Measurements from ENCODE around the gene YAF2.
A peak's percentile ranks its signal among the peaks of the same experiment; 100 is the strongest.
"Not testable (repeated sequence)": the region's sequence is repeated elsewhere in the genome, so short reads cannot be mapped to it uniquely, and the experiment has no call there.

Gene YAF2

GRCh38 chr12:42252645-42253044 lies 14.6 kb upstream of the YAF2 start:
- not testable (repeated sequence) for DNase-seq

DNA sequence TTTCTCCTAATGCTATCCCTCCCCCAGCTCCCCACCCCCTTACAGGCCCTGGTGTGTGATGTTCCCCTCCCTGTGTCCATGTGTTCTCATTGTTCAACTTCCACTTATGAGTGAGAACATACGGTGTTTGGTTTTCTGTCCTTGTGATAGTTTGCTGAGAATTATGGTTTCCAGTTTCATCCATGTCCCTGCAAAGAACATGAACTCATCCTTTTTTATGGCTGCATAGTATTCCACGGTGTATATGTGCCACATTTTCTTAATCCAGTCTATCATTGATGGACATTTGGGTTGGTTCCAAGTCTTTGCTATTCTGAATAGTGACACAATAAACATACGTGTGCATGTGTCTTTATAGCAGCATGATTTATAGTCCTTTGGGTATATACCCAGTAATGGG lies 11.0 kb upstream of the YAF2 start:
- DNase-seq, result not testable (repeated sequence)

DNA sequence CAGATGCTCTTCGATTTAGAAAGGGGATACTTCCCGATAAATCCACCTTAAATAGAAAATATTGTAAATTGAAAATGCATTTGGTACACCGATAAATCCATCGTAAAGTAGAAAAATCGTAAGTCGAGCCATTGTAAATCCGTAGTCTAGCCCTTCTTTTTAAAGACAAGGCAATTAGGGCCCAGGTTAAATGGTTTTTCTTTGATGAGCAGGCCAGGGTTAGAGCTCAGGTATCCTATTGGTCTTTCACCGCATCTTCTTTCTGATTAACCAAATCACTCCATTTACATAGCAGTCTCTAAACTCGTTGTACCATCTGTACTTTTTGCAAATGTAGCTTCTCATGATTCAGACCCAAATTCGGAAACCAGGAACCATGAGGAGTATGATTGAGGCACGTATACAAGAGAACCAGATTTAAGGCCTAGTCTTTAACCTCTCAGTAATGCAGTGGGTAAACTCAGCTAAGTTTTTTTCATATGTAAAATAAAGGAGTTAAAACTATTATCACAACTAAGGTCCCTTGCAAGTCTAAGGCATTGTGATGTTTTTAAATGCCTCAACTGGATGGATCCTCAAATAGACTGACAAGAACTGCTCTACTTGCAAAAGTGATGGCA lies 2.2 kb upstream of the YAF2 start:
- DNase-seq, result no peak

- DNase-seq, result no peak
Measured at GRCh38 chr12:42237853-42238239, 202 bp downstream of the YAF2 start.

GRCh38 chr12:42237052-42237852 lies 796 bp downstream of the YAF2 start:
- DNase-seq, result peak; percentile 64 to 91 (median 86)

DNA sequence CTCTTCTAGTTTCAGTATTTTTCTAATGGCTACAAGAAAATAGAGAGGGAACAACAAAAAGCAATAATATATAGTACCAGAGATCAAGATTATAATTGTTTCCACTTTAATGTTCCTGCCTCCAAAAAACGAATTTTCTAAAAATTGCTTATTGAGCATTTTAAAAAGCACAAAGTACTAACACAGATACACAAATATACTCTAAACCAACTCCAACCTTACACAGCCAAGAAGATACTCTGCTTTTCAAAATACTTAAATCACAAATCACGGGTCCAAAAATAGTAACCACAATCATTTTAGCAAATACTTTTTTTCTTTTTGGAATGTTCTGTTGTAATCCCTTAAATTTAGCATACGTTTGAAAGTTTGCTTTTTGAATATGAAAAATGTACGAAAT lies 2.0 kb downstream of the YAF2 start:
- DNase-seq, result no peak

DNA sequence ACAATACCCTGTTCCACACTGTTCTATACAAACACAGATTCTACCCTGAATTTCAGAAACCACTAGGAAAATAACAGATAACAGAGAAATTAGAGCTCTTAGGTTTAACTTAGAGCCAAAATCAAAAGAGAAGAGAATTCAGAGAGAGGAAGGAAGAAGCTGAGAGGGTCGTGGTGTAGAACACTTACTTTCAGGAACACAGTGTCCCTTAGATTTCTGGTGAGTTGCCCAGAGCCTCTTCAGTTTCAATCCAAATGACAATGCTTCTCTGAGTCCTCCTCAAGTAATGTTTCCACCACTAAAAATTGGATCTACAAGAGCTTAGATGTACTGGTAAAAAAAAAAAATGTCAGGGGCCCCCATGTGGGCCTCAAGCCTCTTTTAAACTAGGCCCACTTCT lies 2.6 kb downstream of the YAF2 start:
- no peak for DNase-seq

DNA sequence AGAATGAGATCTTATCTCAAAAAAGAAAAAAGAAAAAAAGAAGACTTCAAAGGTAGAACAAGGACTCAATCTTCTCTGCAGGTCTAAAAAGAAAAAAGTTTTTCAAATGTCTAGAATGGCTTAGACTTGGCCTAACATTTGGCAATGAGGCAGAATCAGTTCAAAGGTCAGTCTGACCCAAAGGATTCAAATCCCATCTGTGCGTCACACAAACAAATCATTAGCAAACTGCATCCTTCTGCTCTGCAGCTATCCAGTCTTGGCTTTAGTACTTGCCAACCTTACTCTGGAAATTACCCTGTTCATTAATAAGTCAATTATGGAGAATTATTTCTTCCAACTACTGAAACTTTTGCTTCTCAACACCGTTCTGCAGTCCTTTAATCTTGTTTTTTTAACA lies 3.1 kb downstream of the YAF2 start:
- DNase-seq, result no peak

DNA sequence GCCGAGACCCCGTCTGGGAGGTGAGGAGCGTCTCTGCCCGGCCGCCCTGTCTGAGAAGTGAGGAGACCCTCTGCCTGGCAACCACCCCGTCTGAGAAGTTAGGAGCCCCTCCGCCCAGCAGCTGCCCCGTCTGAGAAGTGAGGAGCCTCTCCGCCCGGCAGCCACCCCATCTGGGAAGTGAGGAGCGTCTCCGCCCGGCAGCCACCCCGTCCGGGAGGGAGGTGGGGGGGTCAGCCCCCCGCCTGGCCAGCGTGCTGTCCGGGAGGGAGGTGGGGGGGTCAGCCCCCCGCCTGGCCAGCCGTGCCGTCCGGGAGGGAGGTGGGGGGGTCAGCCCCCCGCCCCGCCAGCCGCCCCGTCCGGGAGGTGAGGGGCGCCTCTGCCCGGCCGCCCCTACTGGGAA lies 10.5 kb downstream of the YAF2 start:
- not testable (repeated sequence) for DNase-seq

DNA sequence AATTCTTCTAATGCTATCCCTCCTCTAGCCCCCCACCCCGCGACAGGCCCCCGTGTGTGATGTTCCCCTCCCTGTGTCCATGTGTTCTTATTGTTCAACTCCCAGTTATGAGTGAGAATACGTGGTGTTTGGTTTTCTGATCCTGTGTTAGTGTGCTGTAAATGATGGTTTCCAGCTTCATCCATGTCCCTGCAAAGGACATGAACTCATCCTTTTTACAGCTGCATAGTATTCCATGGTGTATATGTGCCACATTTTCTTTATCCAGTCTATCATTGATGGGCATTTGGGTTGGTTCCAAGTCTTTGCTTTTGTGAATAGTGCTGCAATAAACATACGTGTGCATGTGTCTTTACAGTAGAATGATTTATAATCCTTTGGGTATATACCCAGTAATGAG lies 13.5 kb downstream of the YAF2 start:
- not testable (repeated sequence) for DNase-seq

- DNase-seq, result peak in 1 of 3 experiments; percentile 50
Measured at GRCh38 chr12:42222724-42223123, 15.3 kb downstream of the YAF2 start.

GRCh38 chr12:42221726-42222125 lies 16.3 kb downstream of the YAF2 start:
- DNase-seq, result no peak

- no peak for DNase-seq
Measured at GRCh38 chr12:42217656-42218055, 20.4 kb downstream of the YAF2 start.

GRCh38 chr12:42216737-42217136 lies 21.3 kb downstream of the YAF2 start:
- no peak for DNase-seq

GRCh38 chr12:42215759-42216158 lies 22.3 kb downstream of the YAF2 start:
- DNase-seq, result not testable (repeated sequence)

DNA sequence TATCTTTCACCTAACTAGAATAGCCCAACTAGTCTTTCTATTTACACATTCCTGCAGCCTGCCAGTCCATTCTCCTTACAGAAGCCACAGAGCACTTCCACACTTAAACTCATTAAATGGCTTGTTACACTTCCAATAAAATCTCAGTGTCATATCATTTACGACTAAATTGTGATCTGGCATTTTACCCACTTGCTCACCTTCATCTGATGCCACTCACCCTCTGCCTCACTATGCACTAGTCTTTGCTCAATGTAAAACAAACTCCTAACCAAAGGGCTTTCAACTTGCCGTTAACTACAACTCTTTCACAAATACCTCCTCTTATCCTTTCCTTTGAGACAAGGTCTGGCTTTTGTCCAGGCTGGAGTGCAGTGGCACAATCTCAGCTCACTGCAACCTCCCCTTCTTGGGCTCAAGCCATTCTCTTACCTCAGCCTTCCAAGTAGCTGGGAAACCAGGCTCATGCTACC lies 24.1 kb downstream of the YAF2 start:
- peak in 1 of 3 experiments; percentile 12 for DNase-seq

DNA sequence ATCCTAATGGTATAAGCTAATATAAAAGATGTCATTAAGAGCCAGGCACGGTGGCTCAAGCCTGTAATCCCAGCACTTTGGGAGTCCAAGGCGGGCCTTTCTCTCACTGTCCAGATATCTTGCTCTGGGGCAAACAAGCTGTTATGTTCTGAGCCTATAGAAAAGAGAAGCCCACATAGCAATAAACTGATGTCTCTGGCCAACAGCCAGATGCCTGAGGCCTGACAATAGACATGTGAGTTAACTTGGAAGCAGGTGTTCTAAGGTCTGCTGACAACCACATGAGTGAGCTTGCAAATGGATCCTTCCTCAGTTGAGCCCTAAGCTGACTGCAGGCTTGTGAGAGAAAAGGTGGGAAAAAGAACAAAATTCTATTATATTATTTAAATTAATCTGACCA lies 25.0 kb downstream of the YAF2 start:
- peak; percentile 53 to 87 (median 57) for DNase-seq

GRCh38 chr12:42208574-42208973 lies 29.5 kb downstream of the YAF2 start:
- no peak for DNase-seq

DNA sequence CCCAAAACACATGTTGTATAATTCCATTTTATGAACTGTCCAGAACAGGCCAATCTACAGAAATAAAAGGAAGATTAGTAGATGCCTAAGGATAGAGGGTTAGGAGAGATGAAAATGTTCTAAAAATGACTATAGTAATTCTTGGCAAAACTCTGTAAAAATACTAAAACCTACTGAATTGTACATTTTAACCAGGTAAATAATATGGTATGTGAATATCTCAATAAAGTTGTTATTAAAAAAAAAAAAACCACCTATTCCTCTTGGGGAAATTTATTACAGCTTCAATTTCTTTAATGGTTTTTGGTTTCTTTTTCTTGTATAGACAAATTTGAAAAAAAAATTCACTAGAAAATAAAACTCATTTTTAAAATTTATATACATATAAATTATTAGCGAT lies 33.2 kb downstream of the YAF2 start:
- no peak for DNase-seq

DNA sequence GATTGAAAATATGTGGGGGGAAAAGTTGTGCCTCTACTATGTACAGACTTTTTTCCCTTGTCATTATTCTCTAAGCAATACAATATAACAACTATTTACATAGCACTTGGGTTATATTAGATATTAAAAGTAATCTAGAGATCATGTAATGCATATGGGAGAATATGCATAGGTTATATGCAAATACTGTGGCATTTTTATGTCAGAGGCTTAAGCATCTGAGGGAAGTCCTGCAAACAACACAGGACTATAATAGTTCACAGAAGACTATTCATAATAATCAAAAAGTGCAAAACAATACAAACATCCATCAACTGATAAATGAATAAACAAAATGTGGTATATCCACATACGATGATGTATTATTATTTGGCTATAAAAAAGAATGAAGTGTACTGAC lies 33.7 kb downstream of the YAF2 start:
- no peak for DNase-seq

- no peak for DNase-seq
Measured at GRCh38 chr12:42201063-42201462, 37.0 kb downstream of the YAF2 start.

DNA sequence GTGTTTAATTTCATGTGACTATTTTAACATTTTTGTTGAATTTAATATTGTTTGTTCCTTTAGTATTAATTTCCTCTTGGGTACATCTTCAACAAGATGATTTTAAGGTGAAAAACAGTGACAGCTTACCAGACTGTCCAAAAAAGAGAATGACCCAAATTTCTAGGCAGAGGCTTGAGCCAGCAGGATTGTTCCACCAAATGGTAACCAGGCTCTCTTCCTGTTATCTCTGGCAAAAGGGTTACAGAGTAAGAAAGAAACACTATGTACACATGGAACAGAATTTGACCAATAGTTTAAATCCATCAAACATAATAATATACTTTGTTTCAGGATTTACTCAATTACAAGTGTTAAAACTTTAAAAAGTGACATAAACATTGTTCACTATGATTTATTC lies 39.0 kb downstream of the YAF2 start:
- no peak for DNase-seq

- no peak for DNase-seq
Measured at GRCh38 chr12:42196723-42197603, 41.1 kb downstream of the YAF2 start.
